ENCODE data around the gene CYB5A.
"Not testable (repeated sequence)": the region's sequence is repeated elsewhere in the genome, so short reads cannot be mapped to it uniquely, and the experiment has no call there.

Gene CYB5A

DNA sequence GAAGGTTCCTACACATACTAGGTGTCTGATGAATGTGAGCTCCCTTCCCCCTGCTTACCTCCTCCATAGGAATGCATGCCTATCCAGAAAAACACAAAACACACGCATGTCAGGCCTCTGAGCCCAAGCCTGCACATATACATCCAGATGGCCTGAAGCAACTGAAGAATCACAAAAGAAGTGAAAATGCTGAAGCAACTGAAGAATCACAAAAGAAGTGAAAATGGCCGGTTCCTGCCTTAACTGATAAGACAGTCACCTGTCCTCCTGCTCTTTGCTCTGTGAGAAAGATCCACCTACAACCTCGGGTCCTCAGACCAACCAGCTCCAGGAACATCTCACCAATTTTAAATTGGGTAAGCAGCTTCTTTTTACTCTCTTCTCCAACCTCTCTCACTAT is 1.2 kb upstream of the CYB5A start:
- DNase-seq = not testable (repeated sequence)

DNA sequence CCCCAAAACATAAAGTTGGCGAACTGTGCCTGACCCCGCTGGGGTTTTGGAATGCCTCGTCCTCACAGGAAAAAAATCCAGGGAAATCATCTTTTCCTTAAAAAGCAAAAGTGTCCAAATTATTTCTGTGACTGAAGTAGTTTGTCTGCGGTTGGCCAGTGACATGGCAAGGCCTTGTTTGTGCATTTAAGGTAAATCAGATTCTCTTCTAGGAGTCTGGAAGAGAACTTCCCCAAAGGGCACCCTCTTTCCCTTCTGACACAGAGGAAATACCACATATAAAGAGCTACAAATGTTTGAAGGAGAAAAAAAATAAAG is 737 bp upstream of the CYB5A start:
- no peak for DNase-seq

DNA sequence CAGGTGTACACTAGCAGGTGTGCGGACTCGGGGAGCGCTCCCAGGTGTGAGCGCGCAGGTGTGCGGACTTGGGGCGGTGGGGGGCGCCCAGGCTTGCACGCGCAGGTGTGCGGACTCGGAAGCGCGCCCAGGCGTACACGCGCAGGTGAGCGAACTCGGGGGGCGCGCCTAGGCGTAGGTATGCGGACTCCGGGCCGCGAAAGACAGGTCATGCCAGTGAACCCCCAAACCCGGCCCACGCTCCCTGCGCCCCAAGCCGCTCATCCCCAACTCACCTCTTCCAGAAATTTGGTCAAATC is 342 bp downstream of the CYB5A start:
- DNase-seq = no peak

DNA sequence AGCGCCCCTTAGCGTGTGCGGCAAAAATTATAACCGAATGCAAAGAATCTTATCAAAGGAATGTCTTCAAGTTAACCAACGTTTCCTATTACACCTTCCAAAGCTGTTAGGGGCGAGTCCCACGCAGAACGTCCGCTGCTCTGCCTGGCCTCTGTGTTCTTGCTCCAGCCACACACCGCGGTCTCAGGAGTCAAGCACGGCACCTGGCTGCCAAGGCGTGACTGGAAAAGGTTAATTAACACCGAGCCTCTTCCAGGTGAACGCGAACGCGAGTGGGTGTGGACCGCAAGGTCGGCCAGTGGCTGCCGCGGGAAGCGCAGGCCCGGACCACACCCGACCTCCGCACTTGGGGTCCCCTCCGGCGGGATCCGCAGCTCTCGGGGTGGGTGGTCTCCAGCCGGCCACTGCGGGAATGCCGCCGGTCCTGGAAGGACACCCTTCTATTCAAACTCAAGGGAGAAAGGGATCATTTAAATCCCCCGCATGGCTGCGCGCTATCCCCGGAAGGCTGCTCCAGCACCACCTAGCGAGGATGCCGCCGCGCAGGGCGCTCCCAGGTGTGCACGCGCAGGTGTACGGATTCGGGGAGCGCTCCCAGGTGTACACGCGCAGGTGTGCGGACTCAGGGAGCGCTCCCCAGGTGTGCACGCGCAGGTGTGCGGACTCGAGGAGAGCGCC is 830 bp downstream of the CYB5A start:
- no peak for DNase-seq

DNA sequence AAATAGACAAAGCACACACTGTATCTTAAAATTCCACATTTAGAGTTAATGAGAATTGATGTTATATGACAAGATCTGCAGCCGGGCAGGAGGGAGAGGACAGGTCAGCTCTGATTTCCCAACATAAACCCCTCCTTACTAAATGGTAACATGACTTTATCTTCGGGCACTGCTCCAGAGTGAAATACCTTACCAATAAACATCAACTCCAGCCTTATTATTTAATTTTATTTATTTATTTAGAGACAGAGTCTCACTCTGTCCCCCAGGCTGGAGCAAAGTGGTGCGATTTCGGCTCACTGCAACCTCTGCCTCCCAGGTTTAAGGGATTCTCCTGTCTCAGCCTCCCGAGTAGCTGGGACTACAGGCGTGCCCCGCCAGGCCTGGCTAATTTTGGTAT is 1.7 kb downstream of the CYB5A start:
- DNase-seq = no peak

DNA sequence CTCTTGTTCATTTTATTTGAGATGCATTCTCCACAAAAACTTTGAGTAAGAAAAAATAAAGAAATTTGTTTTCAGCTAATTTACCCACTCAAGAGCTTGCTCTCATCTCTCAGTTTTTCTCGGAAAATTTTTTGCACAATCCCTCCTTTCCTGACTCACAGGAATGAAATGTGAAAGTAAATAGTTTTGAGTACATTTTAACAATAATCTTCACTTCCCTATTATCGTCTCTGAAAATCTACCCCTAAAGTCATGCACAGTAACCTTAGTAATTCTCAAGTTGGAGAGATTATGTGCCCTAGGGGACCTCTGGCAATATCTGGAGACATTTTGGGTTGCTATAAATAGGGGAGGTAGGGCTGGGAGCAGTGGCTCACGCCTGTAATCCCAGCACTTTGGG is 2.6 kb downstream of the CYB5A start:
- DNase-seq = no peak

DNA sequence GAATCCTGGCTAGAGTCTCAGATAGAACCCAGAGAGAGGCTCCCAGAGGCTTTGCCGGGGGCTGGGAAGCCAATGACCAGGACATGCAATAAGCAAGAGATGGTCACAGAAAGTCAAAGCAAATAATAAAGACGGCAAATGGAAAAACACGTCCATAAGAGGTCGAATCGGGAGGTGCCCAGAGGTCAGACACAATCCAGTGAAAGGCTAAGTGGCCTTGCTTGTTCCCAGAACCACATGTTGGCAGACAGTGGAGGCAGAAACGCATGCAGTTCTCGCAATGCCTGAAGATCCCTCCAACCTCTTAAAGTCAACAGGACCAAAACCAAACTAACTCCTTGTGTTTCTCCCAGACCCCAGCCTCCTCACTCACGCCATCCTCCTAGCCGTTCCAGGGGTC is 3.0 kb downstream of the CYB5A start:
- no peak for DNase-seq

DNA sequence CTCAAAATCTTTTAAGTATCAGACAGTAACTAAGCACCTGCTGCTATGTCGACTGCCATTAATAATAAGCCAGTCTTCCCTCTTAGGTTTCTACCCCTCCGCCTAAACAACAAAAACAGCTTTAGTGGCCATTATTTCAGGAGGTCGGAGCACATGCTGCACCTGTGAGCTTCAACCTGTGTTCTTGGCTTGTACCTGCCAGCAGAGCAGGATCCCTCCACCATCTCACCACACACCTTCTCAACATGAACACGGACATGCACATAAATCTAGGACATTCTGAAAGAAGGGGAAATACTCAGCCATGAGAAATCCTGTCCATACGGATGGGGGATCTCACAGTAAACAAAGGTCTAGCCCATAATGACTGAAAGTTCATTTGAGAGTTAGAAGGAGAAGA is 3.7 kb downstream of the CYB5A start:
- no peak for DNase-seq

DNA sequence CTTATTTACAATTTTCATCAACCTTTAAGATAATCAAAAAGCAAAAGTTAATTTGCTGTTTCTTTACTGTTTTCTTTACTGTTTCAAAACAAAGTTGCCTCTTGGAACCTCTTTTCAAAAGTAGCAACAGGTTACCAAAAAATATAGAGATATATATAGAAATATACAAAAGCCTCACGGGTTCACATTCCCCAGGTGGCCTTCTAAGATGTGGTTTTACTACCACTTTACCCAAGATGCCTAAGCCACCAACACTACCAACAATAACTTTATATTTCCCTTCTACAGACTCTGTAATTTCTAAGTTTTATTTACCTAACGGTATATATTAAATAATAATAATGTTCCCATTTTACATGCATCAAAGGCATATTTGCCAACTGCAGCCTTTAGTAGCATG is 4.9 kb downstream of the CYB5A start:
- DNase-seq = no peak

DNA sequence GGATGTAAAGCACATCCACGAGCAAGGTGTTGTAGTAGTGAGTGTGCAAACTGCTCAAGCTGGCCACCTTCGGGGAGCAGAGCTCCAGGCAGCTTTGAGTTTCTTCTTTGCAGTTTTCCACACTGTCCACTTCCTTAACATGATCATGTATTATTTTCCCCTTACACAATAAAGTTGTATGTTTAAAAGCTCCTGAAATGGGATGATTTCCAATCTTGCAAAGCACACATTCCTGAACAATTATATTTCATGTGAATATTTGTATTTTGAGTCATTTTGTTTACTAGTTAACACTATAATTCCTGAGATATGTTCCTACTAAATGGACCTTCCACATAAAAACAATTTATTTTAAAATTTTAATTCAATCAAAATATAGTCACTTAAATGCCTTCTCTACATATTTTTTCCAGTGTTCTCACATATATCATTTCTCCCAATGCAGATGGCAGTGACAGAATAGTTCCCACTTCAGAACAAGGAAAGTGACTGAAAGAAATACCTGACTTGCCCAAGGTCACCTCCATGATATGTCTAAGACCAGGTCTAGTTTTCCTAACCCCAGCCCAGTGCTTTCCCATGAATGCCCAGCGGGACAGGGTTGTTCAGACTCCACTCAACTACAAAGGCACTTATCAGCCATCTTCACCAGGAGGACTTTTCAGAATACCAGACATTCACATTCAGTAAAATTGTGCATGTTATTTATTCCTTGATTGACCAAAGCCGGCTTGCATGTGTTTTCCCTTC is 5.5 kb downstream of the CYB5A start:
- no peak for DNase-seq

DNA sequence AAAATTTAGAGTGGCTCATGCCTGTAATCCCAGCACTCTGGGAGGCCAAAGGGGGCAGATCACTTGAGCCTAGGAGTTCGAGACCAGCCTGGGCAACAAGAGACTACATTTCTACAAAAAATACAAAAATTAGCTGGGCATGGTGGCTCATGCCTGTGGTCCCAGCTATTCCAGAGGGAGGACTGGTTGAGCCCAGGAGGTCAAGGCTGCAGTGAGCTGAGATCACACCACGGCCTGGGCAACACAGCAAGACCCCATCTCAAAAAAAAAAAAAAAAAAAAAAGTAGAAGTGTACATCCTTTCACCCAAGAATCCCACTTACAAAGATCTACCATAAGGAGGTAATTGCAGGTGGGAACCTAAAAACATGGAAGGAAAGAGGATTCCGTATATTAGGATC is 6.2 kb downstream of the CYB5A start:
- DNase-seq = not testable (repeated sequence)

DNA sequence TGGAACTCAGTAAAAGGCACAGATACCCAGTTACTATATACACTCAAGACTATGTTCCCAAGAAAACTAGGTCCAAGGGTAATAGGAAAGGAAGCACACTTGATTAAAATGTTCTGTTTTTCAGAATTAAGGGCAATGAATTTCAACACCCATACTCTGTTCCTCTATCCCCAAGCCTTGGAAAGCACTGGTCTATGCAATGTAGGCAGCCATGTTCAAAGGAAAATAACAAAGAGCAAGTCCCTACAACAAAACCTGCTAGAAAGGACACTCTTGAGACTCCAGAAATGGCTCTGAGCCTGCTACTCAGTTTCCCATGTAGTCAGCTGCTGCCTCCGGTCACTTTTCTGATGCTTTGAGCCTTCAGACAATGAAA is 6.8 kb downstream of the CYB5A start:
- no peak for DNase-seq

DNA sequence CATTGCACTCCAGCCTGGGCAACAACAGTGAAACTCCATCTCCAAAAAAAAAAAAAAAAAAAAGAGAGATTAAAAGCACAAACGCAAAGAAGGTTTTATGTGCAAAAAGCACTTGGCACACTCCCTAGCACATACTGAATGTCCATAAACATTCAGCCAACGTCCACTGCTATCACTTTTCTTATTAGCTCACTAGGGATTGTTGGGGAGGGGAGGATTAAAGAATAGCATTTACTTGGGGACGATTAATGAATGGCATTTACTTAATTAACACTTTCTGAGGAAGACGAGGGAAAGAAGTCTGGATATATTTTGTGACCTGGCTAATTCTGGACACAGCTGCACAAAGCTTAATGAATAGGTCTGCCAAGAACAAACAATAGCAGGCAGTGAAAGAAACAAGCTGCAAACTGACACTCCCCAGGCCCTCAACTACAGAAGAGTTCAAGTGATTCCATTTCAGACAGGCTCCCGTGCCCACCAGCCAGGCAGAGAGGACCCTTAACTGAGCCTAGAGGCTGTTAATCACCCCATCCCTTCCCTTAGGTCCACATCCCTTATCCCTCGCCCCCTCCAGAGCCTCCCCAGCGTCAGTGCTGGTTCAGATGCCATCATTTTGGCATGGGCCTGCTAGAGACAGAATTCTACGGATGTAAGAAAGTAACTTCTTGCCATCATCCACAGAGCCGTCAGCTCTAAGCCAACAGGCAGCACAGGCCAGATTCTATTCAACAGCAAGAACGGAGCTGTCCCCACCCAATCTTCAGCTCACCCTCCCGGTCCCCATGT is 7.4 kb downstream of the CYB5A start:
- no peak for DNase-seq

DNA sequence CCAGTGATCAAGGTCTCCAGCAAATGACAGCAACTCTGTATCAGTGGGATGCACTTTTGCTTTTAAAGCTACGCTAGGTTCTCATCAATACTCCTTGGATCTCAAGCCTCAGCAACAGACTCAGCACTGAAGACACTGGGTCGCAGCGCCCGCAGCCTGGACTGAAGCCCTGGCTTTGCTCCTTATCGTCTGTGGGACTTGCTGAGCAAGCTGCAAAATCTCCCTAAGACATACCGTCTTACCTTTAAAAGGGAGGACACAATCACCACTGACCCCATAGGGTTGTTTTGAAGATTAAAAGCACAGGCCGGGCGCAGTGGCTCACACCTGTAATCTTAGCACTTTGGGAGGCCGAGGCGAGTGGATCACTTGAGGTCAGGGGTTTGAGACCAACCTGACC is 8.1 kb downstream of the CYB5A start:
- no peak for DNase-seq

DNA sequence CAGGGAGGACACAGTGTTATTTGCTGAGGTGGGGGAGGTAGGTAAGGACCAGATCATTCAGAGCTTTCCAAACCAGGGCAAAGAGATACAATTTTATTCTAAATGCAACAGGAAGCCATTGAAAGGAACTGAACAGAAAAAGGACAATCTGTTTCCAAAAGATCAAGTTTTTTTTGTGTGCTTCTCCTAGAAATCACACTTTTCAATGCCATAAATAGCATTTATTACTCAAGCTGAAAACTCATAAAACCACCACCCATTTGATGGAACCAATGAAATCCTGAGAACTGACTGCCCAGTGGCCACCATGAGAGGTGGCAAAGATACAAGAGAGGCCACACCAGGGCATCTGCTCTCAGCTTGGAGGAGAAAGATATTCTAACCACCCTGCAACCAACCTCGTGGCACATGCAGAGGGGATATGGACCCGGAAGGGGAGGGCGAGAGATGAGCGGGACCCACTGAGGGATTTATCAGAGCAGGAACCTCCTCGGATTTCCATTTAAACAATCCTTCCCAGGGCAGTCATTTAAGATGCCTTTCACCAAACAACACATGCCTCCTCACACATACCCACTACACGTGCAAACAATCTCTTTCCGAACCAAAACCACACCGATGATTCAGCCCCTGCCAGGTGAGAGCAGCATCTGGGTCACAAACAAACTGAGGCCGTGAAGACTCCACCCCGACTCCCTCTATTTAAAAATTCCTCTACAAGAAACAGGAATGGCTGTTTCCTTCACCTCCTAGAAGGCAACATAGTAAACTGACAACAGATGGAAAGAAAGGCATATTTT is 8.8 kb downstream of the CYB5A start:
- no peak for DNase-seq

DNA sequence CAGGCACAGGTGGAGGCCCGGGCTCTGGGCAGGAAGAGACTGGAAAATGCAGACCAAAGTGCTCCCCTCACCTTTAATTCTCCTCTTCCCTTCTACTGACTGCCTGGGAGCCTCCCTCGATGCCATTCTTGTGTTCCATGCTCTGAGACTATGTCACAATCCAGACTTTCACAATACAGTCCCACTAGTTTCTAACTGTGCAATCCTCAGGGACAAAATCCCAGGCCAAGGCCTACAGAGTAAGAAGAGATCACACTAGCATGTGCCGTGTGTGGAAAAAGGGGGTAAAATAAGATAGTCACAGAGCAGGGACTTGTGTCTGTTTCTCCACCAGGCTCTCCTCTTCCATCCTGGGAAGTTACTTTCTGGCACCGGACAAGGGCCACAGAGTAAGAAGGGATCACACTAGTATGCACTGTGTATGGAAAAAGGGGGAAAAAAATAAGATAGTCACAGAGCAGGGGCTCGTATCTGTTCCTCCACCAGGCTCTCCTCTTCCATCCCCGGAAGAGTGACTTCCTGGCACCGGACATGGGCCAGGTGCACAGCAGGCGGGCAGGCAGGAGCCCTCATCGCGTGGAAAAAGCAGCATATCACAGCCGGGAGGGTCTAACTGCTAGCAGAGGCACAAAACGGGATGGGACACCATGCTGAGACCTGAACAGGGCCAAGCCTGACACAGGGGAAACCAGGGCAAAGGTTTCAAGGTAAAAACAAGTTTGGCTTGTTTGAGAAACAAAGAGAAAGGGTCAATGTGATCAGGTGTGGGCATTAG is 9.6 kb downstream of the CYB5A start:
- no peak for DNase-seq

DNA sequence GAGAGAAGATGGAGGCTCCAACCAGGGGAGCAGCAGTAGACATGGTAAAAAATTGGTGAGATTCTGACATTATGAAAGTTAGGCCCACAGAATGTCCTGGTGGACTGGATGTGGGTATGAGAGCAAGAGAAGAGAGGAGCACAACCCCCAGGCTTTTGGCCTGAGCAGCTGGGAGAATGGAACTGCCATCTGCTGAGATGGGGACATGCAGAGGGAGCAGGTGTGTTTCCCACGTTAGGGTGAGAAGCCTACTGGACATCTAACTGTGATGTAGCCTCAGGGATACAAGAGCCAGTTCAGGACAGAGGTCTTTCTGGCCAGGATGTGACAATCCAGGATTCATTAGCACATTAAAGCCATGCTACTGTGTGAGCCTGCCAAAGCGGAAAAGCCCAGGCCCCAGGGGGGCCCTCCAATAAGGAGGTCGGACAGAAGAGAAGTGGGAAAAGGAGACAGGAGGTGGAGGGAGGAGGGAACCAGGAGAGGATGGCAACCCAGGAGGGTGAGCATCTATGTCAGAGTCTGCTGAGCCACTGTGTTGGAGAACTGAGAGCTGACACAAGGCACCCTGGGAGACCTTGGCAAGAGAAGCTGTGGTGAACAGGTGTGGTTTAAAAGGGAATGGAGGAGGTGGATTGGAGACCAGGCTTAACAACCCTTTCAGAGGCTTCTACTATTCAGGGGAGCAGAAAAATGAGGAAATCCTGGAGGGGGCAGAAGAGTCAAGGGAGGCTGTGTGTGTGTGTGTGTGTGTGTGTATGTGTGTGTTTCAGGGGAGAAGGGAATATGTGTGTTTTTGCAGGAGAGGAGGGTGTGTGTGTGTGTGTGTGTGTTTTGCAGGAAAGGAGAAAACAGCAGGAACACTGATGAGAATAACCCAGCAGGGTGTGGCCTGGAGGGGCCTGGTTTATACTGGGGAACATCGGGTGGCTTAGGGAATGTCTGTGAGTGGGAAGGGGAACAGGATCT is 10.5 kb downstream of the CYB5A start:
- DNase-seq = no peak

DNA sequence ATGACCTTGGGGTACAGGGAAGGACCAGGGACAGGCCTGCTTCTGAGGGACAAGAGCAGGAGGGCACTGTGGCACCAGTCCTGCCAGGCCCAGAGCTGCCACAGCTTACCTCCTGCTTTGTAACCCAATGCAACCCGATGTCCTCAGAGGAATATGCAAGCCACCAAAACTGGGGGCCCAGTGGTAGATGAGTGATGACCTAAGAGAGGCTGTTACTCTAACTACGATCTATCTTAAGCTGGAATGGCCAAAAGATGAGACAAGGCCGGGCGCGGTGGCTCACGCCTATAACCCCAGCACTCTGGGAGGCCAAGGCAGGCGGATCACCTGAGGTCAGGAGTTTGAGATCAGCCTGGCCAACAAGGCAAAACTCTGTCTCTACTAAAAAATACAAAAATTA is 12.8 kb downstream of the CYB5A start:
- no peak for DNase-seq

DNA sequence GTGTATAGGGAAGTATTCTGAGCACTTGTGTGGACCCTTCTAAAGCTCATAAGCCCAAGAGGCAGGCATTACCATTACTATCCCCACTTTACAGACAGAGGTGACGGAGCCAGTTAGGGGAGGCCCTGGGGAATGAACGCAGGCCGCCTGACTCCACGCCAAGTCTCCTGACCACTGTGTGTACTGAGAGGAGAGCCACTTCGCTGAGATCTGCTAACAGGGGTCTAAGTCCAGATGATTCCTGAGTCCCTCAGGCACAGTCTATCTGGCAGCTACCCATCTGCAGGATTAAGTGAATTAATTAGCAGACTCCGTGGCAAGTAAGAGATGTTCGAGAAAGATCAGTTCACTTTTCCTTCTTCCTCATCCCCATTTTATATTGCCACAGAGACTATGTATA is 13.7 kb downstream of the CYB5A start:
- no peak for DNase-seq

DNA sequence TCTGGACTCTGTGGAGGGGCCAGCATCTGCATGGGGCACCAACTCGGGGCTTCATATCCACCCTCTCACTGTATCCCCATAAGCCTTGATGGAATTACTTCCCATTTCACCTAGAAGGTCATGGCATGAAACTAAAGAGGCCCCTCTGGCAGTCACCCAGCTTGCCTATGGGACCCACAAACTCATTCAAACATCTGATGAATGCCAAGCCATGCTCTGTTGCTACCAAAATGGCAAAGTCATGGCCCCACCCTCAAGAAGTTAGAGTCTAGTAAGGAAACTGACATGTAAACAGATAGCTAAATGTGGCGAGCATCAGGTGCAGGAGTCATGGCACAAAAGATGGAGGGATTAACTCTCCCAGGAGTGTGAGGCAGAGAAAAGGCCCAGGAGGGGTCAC is 14.5 kb downstream of the CYB5A start:
- DNase-seq = no peak

DNA sequence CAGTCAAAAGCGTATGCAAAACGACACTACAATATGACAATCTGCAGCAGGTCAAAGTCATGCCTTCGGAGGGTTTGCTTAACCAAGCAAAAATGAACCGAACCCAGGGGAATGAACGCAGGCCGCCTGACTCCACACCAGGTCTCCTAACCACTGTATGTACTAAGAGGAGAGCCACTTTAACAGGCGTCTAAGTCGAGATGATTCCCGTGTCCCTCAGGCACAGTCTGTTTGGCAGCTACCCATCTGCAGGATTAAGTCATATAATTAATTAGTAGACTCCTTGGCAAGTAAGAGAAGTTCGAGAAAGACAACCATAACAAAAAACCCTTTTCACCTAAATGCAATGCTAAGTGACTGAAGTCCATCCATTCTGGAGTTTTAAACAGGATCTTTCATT is 15.2 kb downstream of the CYB5A start:
- no peak for DNase-seq

DNA sequence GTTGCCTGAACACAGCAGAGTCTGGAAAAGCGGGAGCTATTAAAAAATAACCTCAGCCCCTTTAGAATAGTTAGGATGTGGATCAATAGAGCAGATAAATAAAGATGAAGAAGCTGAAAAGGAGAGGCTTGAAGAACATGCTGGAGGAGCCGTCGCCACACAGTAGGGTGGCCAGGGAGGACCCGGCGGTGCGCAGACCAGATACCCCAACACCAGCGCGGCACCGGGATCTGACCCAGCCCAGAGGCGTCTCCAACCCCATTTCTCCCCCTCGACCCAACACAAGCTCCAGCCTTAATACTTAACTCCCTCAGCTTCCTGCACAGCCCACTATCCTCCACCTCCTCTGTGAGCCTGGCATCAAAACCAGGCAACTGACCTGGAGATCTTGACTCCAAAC is 16.0 kb downstream of the CYB5A start:
- no peak for DNase-seq

All from RPMI8226 (cell line).